Progenitor cell of endocrine pancreas (in vitro differentiated cells): ENCODE data around the gene RAPGEF2. TPM values are rescaled to one million over a fixed set of nuclear protein-coding genes. Genes with fewer than 3 reads are reported as not detected.

ENCODE experiments used
- DNase-seq: peaks from one replicate; pipeline ENCODE4 v3.0.0; 2021; ENCODE audit warnings: low spot score; ENCODE audit not compliant: unreplicated experiment
- H3K27ac Mint-ChIP-seq: 2 replicates; pipeline ENCODE4 v1.8.0; 2021; ENCODE audit warnings: mild to moderate bottlenecking, moderate library complexity, mixed read lengths
- H3K27me3 Mint-ChIP-seq: 2 replicates; pipeline ENCODE4 v1.8.0; 2021; ENCODE audit warnings: mixed read lengths
- H3K36me3 Mint-ChIP-seq: 2 replicates; pipeline ENCODE4 v1.8.0; 2022; ENCODE audit warnings: mixed read lengths; ENCODE audit not compliant: insufficient read depth
- H3K4me1 Mint-ChIP-seq: 2 replicates; pipeline ENCODE4 v1.8.0; 2021; ENCODE audit warnings: low read depth, mixed read lengths
- H3K4me3 Mint-ChIP-seq: 2 replicates; pipeline ENCODE4 v1.8.0; 2021; ENCODE audit warnings: low read depth, mild to moderate bottlenecking, moderate library complexity, mixed read lengths
- H3K9me3 Mint-ChIP-seq: 2 replicates; pipeline ENCODE4 v1.8.0; 2021; ENCODE audit warnings: low read depth, mixed read lengths
- CTCF ChIP-seq: fragments of 200-600 bp; sonication (generic); IDR thresholded peaks from one replicate; pipeline ENCODE4 v1.5.0; 2021; ENCODE audit warnings: antibody characterized with exemption, mild to moderate bottlenecking; ENCODE audit not compliant: unreplicated experiment
- total RNA-seq: library from RNA; stranded (reverse); gene quantifications from 2 replicates; pipeline ENCODE4 v1.2.1, GENCODE V29; 2021

RAPGEF2 gene
- total RNA-seq, 1 donor from 2014 or later: 68.9 TPM

- DNase-seq: no peak
- H3K27me3 Mint-ChIP-seq: no peaks in the 10 kb centered on the region
- H3K4me3 Mint-ChIP-seq: no peak overlapping the region
- no peak for TF ChIP-seq CTCF
- H3K36me3 Mint-ChIP-seq: peaks cover 6% of the 10 kb centered on the region
- peaks cover 11% of the 10 kb centered on the region for H3K4me1 Mint-ChIP-seq
- H3K27ac Mint-ChIP-seq: no peak overlapping the region
- H3K9me3 Mint-ChIP-seq: peaks cover 4% of the 10 kb centered on the region
Measured at GRCh38 chr4:159273841-159274240, 171.0 kb downstream of the RAPGEF2 start.

- TF ChIP-seq CTCF: no peak
- H3K9me3 Mint-ChIP-seq: peaks cover 4% of the 10 kb centered on the region
- H3K4me1 Mint-ChIP-seq: peaks cover 14% of the 10 kb centered on the region
- H3K27me3 Mint-ChIP-seq: no peaks in the 10 kb centered on the region
- H3K36me3 Mint-ChIP-seq: peaks cover 15% of the 10 kb centered on the region
- H3K4me3 Mint-ChIP-seq: no peak overlapping the region
- H3K27ac Mint-ChIP-seq: no peak overlapping the region
- no peak for DNase-seq
Measured at GRCh38 chr4:159278399-159278798, 175.5 kb downstream of the RAPGEF2 start.

GRCh38 chr4:159279084-159279483, 176.2 kb downstream of the RAPGEF2 start:
- no peak for DNase-seq
- Mint-ChIP-seq H3K27me3 (no peaks in the 10 kb centered on the region), H3K4me3 (no peak overlapping the region), H3K36me3 (peaks cover 15% of the 10 kb centered on the region), H3K9me3 (peaks cover 4% of the 10 kb centered on the region), H3K27ac (peak overlapping the region; percentile 6), H3K4me1 (peaks cover 19% of the 10 kb centered on the region)
- TF ChIP-seq CTCF: no peak

- H3K4me1 Mint-ChIP-seq: peaks cover 19% of the 10 kb centered on the region
- H3K27me3 Mint-ChIP-seq: no peaks in the 10 kb centered on the region
- H3K36me3 Mint-ChIP-seq: peaks cover 15% of the 10 kb centered on the region
- H3K9me3 Mint-ChIP-seq: peaks cover 4% of the 10 kb centered on the region
- H3K4me3 Mint-ChIP-seq: no peak overlapping the region
- H3K27ac Mint-ChIP-seq: peak overlapping the region; percentile 46
- DNase-seq: no peak
- no peak for TF ChIP-seq CTCF
Measured at GRCh38 chr4:159280442-159281172, 177.7 kb downstream of the RAPGEF2 start.

- Mint-ChIP-seq H3K9me3 (peaks cover 4% of the 10 kb centered on the region), H3K4me3 (no peak overlapping the region), H3K36me3 (peaks cover 17% of the 10 kb centered on the region), H3K27ac (no peak overlapping the region), H3K27me3 (no peaks in the 10 kb centered on the region), H3K4me1 (peaks cover 19% of the 10 kb centered on the region)
- no peak for TF ChIP-seq CTCF
- DNase-seq: no peak
Measured at GRCh38 chr4:159281771-159282170, 178.9 kb downstream of the RAPGEF2 start.
